ENCODE measurements around the gene SENP8. TPM values are rescaled to one million over a fixed set of nuclear protein-coding genes. Genes with fewer than 3 reads are reported as not detected.
A peak's percentile ranks its signal among the peaks of the same experiment; 100 is the strongest.

The SENP8 gene
- total RNA-seq, 1 donor from 2014 or later: 2.4 TPM

GRCh38 chr15:72110355-72110754, 7.8 kb upstream of the SENP8 start:
- ATAC-seq: no peak
- intact Hi-C loops (cut with DNase I): no loop called here
- DNase-seq (ENCODE audit: low spot score): no peak

GRCh38 chr15:72112116-72112515, 6.1 kb upstream of the SENP8 start:
- DNase-seq (ENCODE audit: low spot score) (no peak), ATAC-seq (no peak)
- intact Hi-C loops (cut with DNase I): no loop called here

GRCh38 chr15:72112805-72113204, 5.4 kb upstream of the SENP8 start:
- ATAC-seq (no peak), DNase-seq (ENCODE audit: low spot score) (no peak)
- intact Hi-C loops (cut with DNase I): no loop called here

- DNase-seq (ENCODE audit: low spot score) (no peak), ATAC-seq (no peak)
- intact Hi-C loops (cut with DNase I): no loop called here
Measured at GRCh38 chr15:72113347-72114031, 4.7 kb upstream of the SENP8 start.

- intact Hi-C loops (cut with DNase I): no loop called here
- ATAC-seq (peak; percentile 29), DNase-seq (ENCODE audit: low spot score) (peak; percentile 68)
Measured at GRCh38 chr15:72116731-72117485, 1.3 kb upstream of the SENP8 start.

GRCh38 chr15:72117486-72118016, 652 bp upstream of the SENP8 start:
- DNase-seq (ENCODE audit: low spot score): no peak
- peak; percentile 85 for ATAC-seq
- intact Hi-C loops (cut with DNase I): no loop called here

- intact Hi-C loops (cut with DNase I): no loop called here
- no peak for ATAC-seq
Measured at GRCh38 chr15:72124218-72124617, 6.0 kb downstream of the SENP8 start.

GRCh38 chr15:72127724-72128322, 9.6 kb downstream of the SENP8 start:
- intact Hi-C loops (cut with DNase I): no loop called here
- no peak for ATAC-seq

More at GRCh38 chr15:72124218-72124617, 6.0 kb downstream of the SENP8 start:
- DNase-seq (ENCODE audit: low spot score): no peak

GRCh38 chr15:72128359-72128758, 10.2 kb downstream of the SENP8 start:
- no peak for ATAC-seq
- no peak for DNase-seq (ENCODE audit: low spot score)
- intact Hi-C loops (cut with DNase I): no loop called here

More at GRCh38 chr15:72127724-72128322, 9.6 kb downstream of the SENP8 start:
- no peak for DNase-seq (ENCODE audit: low spot score)

- ATAC-seq: no peak
- intact Hi-C loops (cut with DNase I): no loop called here
Measured at GRCh38 chr15:72130272-72130671, 12.1 kb downstream of the SENP8 start.

GRCh38 chr15:72131922-72132321, 13.7 kb downstream of the SENP8 start:
- no peak for ATAC-seq
- intact Hi-C loops (cut with DNase I): no loop called here
- no peak for DNase-seq (ENCODE audit: low spot score)

More at GRCh38 chr15:72130272-72130671, 12.1 kb downstream of the SENP8 start:
- DNase-seq (ENCODE audit: low spot score): no peak

- no peak for DNase-seq (ENCODE audit: low spot score)
- no peak for ATAC-seq
- intact Hi-C loops (cut with DNase I): no loop called here
Measured at GRCh38 chr15:72133211-72133610, 15.0 kb downstream of the SENP8 start.

GRCh38 chr15:72135719-72136118, 17.5 kb downstream of the SENP8 start:
- ATAC-seq (no peak), DNase-seq (ENCODE audit: low spot score) (no peak)
- intact Hi-C loops (cut with DNase I): no loop called here

- ATAC-seq (no peak), DNase-seq (ENCODE audit: low spot score) (no peak)
- intact Hi-C loops (cut with DNase I): no loop called here
Measured at GRCh38 chr15:72136170-72137051, 18.2 kb downstream of the SENP8 start.

- no peak for DNase-seq (ENCODE audit: low spot score)
- intact Hi-C loops (cut with DNase I): no loop called here
- no peak for ATAC-seq
Measured at GRCh38 chr15:72139667-72140066, 21.5 kb downstream of the SENP8 start.

- DNase-seq (ENCODE audit: low spot score) (no peak), ATAC-seq (no peak)
- intact Hi-C loops (cut with DNase I): no loop called here
Measured at GRCh38 chr15:72140088-72140487, 21.9 kb downstream of the SENP8 start.

- ATAC-seq (no peak), DNase-seq (ENCODE audit: low spot score) (no peak)
- intact Hi-C loops (cut with DNase I): no loop called here
Measured at GRCh38 chr15:72141171-72142084, 23.2 kb downstream of the SENP8 start.

GRCh38 chr15:72146221-72146620, 28.0 kb downstream of the SENP8 start:
- no peak for DNase-seq (ENCODE audit: low spot score)
- intact Hi-C loops (cut with DNase I): no loop called here
- no peak for ATAC-seq

Data from sciatic nerve (tissue), 2 donors.